Stimulated activated CD4-positive, alpha-beta T cell treated with anti-CD3 and anti-CD28 coated beads, Interleukin-15, amount 100 ng/mL, for 24 hours (primary cell): Measurements from ENCODE around the gene ARHGEF38.
"Not testable (repeated sequence)": the region's sequence is repeated elsewhere in the genome, so short reads cannot be mapped to it uniquely, and the experiment has no call there.

Experiments used
- DNase-seq: peaks from one replicate; pipeline ENCODE4 v3.0.0-alpha.2; 2020

ARHGEF38 gene

GRCh38 chr4:105657117-105657765 is 104.8 kb downstream of the ARHGEF38 start:
- DNase-seq = no peak

GRCh38 chr4:105659190-105659589 is 106.8 kb downstream of the ARHGEF38 start:
- DNase-seq = no peak

- DNase-seq = no peak
Observed at GRCh38 chr4:105661028-105661427, 108.6 kb downstream of the ARHGEF38 start.

GRCh38 chr4:105662935-105663675 is 110.7 kb downstream of the ARHGEF38 start:
- DNase-seq = no peak

- DNase-seq = no peak
Observed at GRCh38 chr4:105666693-105667092, 114.3 kb downstream of the ARHGEF38 start.

GRCh38 chr4:105670684-105671083 is 118.3 kb downstream of the ARHGEF38 start:
- no peak for DNase-seq

- no peak for DNase-seq
Observed at GRCh38 chr4:105671301-105671700, 118.9 kb downstream of the ARHGEF38 start.

GRCh38 chr4:105674011-105674410 is 121.6 kb downstream of the ARHGEF38 start:
- no peak for DNase-seq

- no peak for DNase-seq
Observed at GRCh38 chr4:105677709-105678108, 125.3 kb downstream of the ARHGEF38 start.

GRCh38 chr4:105679186-105679585 is 126.8 kb downstream of the ARHGEF38 start:
- no peak for DNase-seq

GRCh38 chr4:105683038-105683437 is 130.6 kb downstream of the ARHGEF38 start:
- no peak for DNase-seq

GRCh38 chr4:105686571-105686970 is 134.2 kb downstream of the ARHGEF38 start:
- no peak for DNase-seq

- DNase-seq = not testable (repeated sequence)
Observed at GRCh38 chr4:105694812-105695211, 142.4 kb downstream of the ARHGEF38 start.

GRCh38 chr4:105695832-105696231 is 143.4 kb downstream of the ARHGEF38 start:
- not testable (repeated sequence) for DNase-seq

GRCh38 chr4:105698607-105699006 is 146.2 kb downstream of the ARHGEF38 start:
- no peak for DNase-seq

- DNase-seq = no peak
Observed at GRCh38 chr4:105707782-105708180, 155.4 kb downstream of the ARHGEF38 start.

- DNase-seq = peak; percentile 92
Observed at GRCh38 chr4:105708181-105709080, 156.0 kb downstream of the ARHGEF38 start, which contains the start of the genes GSTCD and INTS12. TSS of gene GSTCD (plus strand) at chr4:105708784. CDS start at chr4:105717614, 8,830 bp downstream. TSS of gene INTS12 (minus strand) at chr4:105708689. CDS start at chr4:105700005, 8,684 bp downstream.

- DNase-seq = peak; percentile 31
Observed at GRCh38 chr4:105709081-105709450, 156.6 kb downstream of the ARHGEF38 start.

- no peak for DNase-seq
Observed at GRCh38 chr4:105710012-105710600, 157.7 kb downstream of the ARHGEF38 start.

- DNase-seq = no peak
Observed at GRCh38 chr4:105710678-105711077, 158.3 kb downstream of the ARHGEF38 start.

- DNase-seq = no peak
Observed at GRCh38 chr4:105712766-105713165, 160.3 kb downstream of the ARHGEF38 start.

- no peak for DNase-seq
Observed at GRCh38 chr4:105714071-105714521, 161.7 kb downstream of the ARHGEF38 start.

GRCh38 chr4:105714932-105715331 is 162.5 kb downstream of the ARHGEF38 start:
- no peak for DNase-seq
